ENCODE results near the gene PKP4. TPM values are rescaled to one million over a fixed set of nuclear protein-coding genes. Genes with fewer than 3 reads are reported as not detected.
A peak's percentile ranks its signal among the peaks of the same experiment; 100 is the strongest.
"Not testable (repeated sequence)": the region's sequence is repeated elsewhere in the genome, so short reads cannot be mapped to it uniquely, and the experiment has no call there.

The PKP4 gene
- total and polyA plus RNA-seq, 2 experiments from 2014 or later, result 7.6 to 32.2 TPM

DNA sequence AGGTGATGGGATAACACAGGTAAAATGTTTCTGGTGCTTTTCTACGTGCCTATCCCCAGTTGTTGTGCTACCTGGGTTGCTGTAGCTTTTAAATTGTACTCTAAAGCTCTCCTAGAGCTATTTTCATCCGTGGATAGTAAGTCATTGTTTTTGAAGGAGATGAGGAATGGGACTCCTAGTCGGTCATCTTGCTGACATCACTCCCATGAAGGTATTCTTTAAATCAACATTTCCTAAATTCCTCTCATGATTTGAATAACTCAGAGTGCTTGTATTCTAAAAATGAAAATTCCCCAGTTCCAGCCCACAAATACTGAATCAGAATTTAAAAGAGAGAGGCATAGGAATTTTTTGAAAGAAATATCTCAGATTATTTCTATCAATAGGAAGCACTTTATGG, 44.5 kb upstream of the PKP4 start:
- Histone ChIP-seq H3K27me3 (replicated peaks; ENCODE audit: insufficient read depth) (no peaks in the 10 kb centered on the region), H3K9me2 (ENCODE audit: insufficient read depth) (no peaks in the 10 kb centered on the region), H3F3A (ENCODE audit: insufficient read depth) (peaks cover 16% of the 10 kb centered on the region), H3K36me3 (ENCODE audit: low read depth) (no peaks in the 10 kb centered on the region), H3K4me2 (ENCODE audit: unreplicated experiment) (peak overlapping the region; percentile 51), H4K20me1 (ENCODE audit: insufficient read depth) (no peaks in the 10 kb centered on the region), H3K9ac (no peak overlapping the region), H3K9me3 (ENCODE audit: low read depth) (no peaks in the 10 kb centered on the region), H3K4me1 (ENCODE audit: insufficient read depth) (peaks cover 33% of the 10 kb centered on the region), H2AFZ (0 out of 2 replicates have a peak overlapping the region, but pooled peaks have one; percentile 21), H3K79me2 (ENCODE audit: insufficient read depth) (no peaks in the 10 kb centered on the region), H3K4me3 (0 out of 2 replicates have a peak overlapping the region, but pooled peaks have one; percentile 0), H3K27ac (no peak overlapping the region)
- 20 to 22% methylated on average over 3 of the region's 3 CpGs for whole genome bisulfite sequencing, 2 experiments (ENCODE audit: low coverage in 1 of 2, low lambda C conversion rate in 2 of 2, missing lambda C conversion rate in 2 of 2)
- in situ Hi-C loops (cut with MboI), result no loop called here
- DNase-seq, result peak; percentile 52
- TF ChIP-seq EZH2 (IDR thresholded peaks at IDR 0.05; ENCODE audit: insufficient read depth, poor library complexity, severe bottlenecking) (no peak), EZH2phosphoT487 (IDR thresholded peaks at IDR 0.05; ENCODE audit: insufficient read depth, low read depth) (no peak)

- Histone ChIP-seq H3K79me2 (ENCODE audit: insufficient read depth) (no peaks in the 10 kb centered on the region), H3K27me3 (replicated peaks; ENCODE audit: insufficient read depth) (no peaks in the 10 kb centered on the region), H2AFZ (peak overlapping the region; percentile 23), H3K9ac (no peak overlapping the region), H3F3A (ENCODE audit: insufficient read depth) (peaks cover 16% of the 10 kb centered on the region), H3K9me2 (ENCODE audit: insufficient read depth) (no peaks in the 10 kb centered on the region), H4K20me1 (ENCODE audit: insufficient read depth) (no peaks in the 10 kb centered on the region; the same call in 1 of the 2 replicates), H3K4me1 (ENCODE audit: insufficient read depth) (peaks cover 33% of the 10 kb centered on the region), H3K4me2 (ENCODE audit: unreplicated experiment) (peak overlapping the region; percentile 57), H3K4me3 (peak overlapping the region; percentile 38), H3K9me3 (ENCODE audit: low read depth) (no peaks in the 10 kb centered on the region), H3K27ac (peak overlapping the region; percentile 45), H3K36me3 (ENCODE audit: low read depth) (no peaks in the 10 kb centered on the region)
- TF ChIP-seq EZH2phosphoT487 (IDR thresholded peaks at IDR 0.05; ENCODE audit: insufficient read depth, low read depth) (no peak), EZH2 (IDR thresholded peaks at IDR 0.05; ENCODE audit: insufficient read depth, poor library complexity, severe bottlenecking) (no peak)
- peak; percentile 20 for DNase-seq
- WGBS, 2 experiments (ENCODE audit: low coverage in 1 of 2, low lambda C conversion rate in 2 of 2, missing lambda C conversion rate in 2 of 2), result 16 to 18% methylated on average over 2 of the region's 2 CpGs
- in situ Hi-C loops (cut with MboI), result no loop called here
Observed at GRCh38 chr2:158413581-158413980, 43.2 kb upstream of the PKP4 start.

DNA sequence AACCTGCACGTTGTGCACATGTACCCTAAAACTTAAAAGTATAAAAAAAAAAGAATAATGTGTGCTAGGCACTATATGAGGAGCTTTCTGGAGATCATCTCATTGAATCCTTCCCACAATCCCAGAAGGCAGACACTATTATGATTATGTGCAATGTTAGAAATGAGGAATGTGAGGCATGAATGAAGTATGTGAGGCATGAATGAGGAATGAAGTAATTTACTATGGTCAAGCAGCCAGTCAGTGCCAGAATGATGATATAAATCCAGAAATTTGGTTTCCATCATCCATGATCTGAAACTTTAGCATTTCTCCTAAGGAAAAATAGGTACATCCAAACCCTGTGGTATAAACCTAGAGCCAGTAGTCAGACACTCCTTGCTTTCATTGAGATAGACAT, 42.2 kb upstream of the PKP4 start:
- WGBS, 2 experiments (ENCODE audit: low coverage in 1 of 2, low lambda C conversion rate in 2 of 2, missing lambda C conversion rate in 2 of 2), result 90 to 91% methylated on average over 1 of the region's 1 CpG
- Histone ChIP-seq H3K4me1 (ENCODE audit: insufficient read depth) (peaks cover 33% of the 10 kb centered on the region), H3K4me2 (ENCODE audit: unreplicated experiment) (peak overlapping the region; percentile 57), H4K20me1 (ENCODE audit: insufficient read depth) (no peaks in the 10 kb centered on the region; the same call in 1 of the 2 replicates), H3K79me2 (ENCODE audit: insufficient read depth) (no peaks in the 10 kb centered on the region), H3K27ac (peak overlapping the region; percentile 45), H3K36me3 (ENCODE audit: low read depth) (no peaks in the 10 kb centered on the region), H3K9ac (no peak overlapping the region), H2AFZ (peak overlapping the region; percentile 23; the same call in 1 of the 2 replicates), H3K27me3 (replicated peaks; ENCODE audit: insufficient read depth) (no peaks in the 10 kb centered on the region), H3F3A (ENCODE audit: insufficient read depth) (peaks cover 16% of the 10 kb centered on the region), H3K4me3 (peak overlapping the region; percentile 38; the same call in 1 of the 2 replicates), H3K9me2 (ENCODE audit: insufficient read depth) (no peaks in the 10 kb centered on the region), H3K9me3 (ENCODE audit: low read depth) (no peaks in the 10 kb centered on the region)
- DNase-seq, result peak; percentile 72
- TF ChIP-seq EZH2phosphoT487 (IDR thresholded peaks at IDR 0.05; ENCODE audit: insufficient read depth, low read depth) (no peak), EZH2 (IDR thresholded peaks at IDR 0.05; ENCODE audit: insufficient read depth, poor library complexity, severe bottlenecking) (no peak)
- in situ Hi-C loops (cut with MboI), result no loop called here

GRCh38 chr2:158432117-158432516, 24.6 kb upstream of the PKP4 start:
- no peaks in the 10 kb centered on the region for H3K36me3 ChIP-seq (ENCODE audit: low read depth)
- no peaks in the 10 kb centered on the region for H3K27me3 ChIP-seq (replicated peaks; ENCODE audit: insufficient read depth)
- no peaks in the 10 kb centered on the region for H4K20me1 ChIP-seq (ENCODE audit: insufficient read depth)
- in situ Hi-C loops (cut with MboI), result no loop called here
- no peak overlapping the region for H3K4me3 ChIP-seq
- no peak for TF ChIP-seq EZH2 (IDR thresholded peaks at IDR 0.05; ENCODE audit: insufficient read depth, poor library complexity, severe bottlenecking)
- TF ChIP-seq EZH2phosphoT487 (IDR thresholded peaks at IDR 0.05; ENCODE audit: insufficient read depth, low read depth), result no peak
- H3K4me1 ChIP-seq (ENCODE audit: insufficient read depth), result no peaks in the 10 kb centered on the region
- H3K4me2 ChIP-seq (ENCODE audit: unreplicated experiment), result no peak overlapping the region
- no peaks in the 10 kb centered on the region for H3K79me2 ChIP-seq (ENCODE audit: insufficient read depth)
- H3F3A ChIP-seq (ENCODE audit: insufficient read depth), result no peaks in the 10 kb centered on the region
- no peak overlapping the region for H3K27ac ChIP-seq
- no peak overlapping the region for H3K9ac ChIP-seq
- no peak overlapping the region for H2AFZ ChIP-seq
- no peaks in the 10 kb centered on the region for H3K9me3 ChIP-seq (ENCODE audit: low read depth)
- H3K9me2 ChIP-seq (ENCODE audit: insufficient read depth), result no peaks in the 10 kb centered on the region
- no peak for DNase-seq

GRCh38 chr2:158433716-158434115, 23.0 kb upstream of the PKP4 start:
- H3K36me3 ChIP-seq (ENCODE audit: low read depth), result not testable (repeated sequence)
- WGBS, 2 experiments (ENCODE audit: low coverage in 1 of 2, low lambda C conversion rate in 2 of 2, missing lambda C conversion rate in 2 of 2), result 69% methylated on average over 13 of the region's 13 CpGs

DNA sequence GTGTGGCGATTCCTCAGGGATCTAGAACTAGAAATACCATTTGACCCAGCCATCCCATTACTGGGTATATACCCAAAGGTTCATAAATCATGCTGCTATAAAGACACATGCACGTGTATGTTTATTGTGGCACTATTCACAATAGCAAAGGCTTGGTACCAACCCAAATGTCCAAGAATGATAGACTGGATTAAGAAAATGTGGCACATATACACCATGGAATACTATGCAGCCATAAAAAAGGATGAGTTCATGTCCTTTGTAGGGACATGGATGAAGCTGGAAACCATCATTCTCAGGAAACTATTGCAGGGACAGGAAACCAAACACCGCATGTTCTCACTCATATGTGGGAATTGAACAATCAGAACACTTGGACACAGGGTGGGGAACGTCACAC, 17.7 kb upstream of the PKP4 start:
- H3K27me3 ChIP-seq (replicated peaks; ENCODE audit: insufficient read depth); H3K4me2 ChIP-seq (ENCODE audit: unreplicated experiment); H3K4me3 ChIP-seq; H3K27ac ChIP-seq; H3K4me1 ChIP-seq (ENCODE audit: insufficient read depth); H4K20me1 ChIP-seq (ENCODE audit: insufficient read depth); in situ Hi-C loops (cut with MboI); H3K9ac ChIP-seq; H2AFZ ChIP-seq; H3K9me3 ChIP-seq (ENCODE audit: low read depth); DNase-seq; H3F3A ChIP-seq (ENCODE audit: insufficient read depth); H3K9me2 ChIP-seq (ENCODE audit: insufficient read depth); H3K36me3 ChIP-seq (ENCODE audit: low read depth); H3K79me2 ChIP-seq (ENCODE audit: insufficient read depth): not testable (repeated sequence)
- 56 to 73% methylated on average over 4 of the region's 4 CpGs for WGBS, 2 experiments (ENCODE audit: low coverage in 1 of 2, low lambda C conversion rate in 2 of 2, missing lambda C conversion rate in 2 of 2)

More at GRCh38 chr2:158433716-158434115, 23.0 kb upstream of the PKP4 start:
- H3F3A ChIP-seq (ENCODE audit: insufficient read depth); H3K9me3 ChIP-seq (ENCODE audit: low read depth); H3K9me2 ChIP-seq (ENCODE audit: insufficient read depth); H3K9ac ChIP-seq; H3K4me1 ChIP-seq (ENCODE audit: insufficient read depth); H3K27ac ChIP-seq; DNase-seq; H3K4me2 ChIP-seq (ENCODE audit: unreplicated experiment); H3K79me2 ChIP-seq (ENCODE audit: insufficient read depth); H3K4me3 ChIP-seq; H2AFZ ChIP-seq; H3K27me3 ChIP-seq (replicated peaks; ENCODE audit: insufficient read depth); H4K20me1 ChIP-seq (ENCODE audit: insufficient read depth); in situ Hi-C loops (cut with MboI): not testable (repeated sequence)

Measured in GM23248 (cell line).